ENCODE data around the gene DISC1. TPM values are rescaled to one million over a fixed set of nuclear protein-coding genes. Genes with fewer than 3 reads are reported as not detected.

Gene DISC1
- total RNA-seq, 3 donors from 2014 or later: 12.1 to 18.9 (median 12.4) TPM

DNA sequence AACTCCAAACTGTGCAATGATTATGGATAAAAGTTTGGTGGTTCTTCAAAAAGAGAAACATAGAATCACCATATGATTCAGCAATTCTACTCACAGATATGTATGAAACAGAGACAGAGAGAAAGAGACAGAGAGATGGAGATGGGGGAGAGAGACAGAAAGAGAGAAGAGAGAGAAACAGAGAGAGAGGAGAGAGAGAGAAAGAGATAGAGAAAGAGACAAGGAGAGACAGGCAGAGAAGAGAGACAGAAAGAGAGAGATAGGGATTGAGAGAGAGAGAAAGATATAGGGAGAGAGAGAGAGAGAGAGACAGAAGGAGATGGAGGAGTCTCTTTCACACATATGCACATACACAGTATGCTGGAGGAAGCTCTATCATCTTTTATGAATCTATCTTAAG, 87.8 kb downstream of the DISC1 start:
- no peaks in the 10 kb centered on the region for H3K27me3 ChIP-seq
- no peaks in the 10 kb centered on the region for H3K36me3 ChIP-seq
- no peak for DNase-seq (ENCODE audit: low spot score in 2 of 2)
- H3K9me3 ChIP-seq: no peaks in the 10 kb centered on the region
- intact Hi-C loops (cut with DNase I; ENCODE audit: low total_unique reads): no loop called here
- TF ChIP-seq, protein P1, sequence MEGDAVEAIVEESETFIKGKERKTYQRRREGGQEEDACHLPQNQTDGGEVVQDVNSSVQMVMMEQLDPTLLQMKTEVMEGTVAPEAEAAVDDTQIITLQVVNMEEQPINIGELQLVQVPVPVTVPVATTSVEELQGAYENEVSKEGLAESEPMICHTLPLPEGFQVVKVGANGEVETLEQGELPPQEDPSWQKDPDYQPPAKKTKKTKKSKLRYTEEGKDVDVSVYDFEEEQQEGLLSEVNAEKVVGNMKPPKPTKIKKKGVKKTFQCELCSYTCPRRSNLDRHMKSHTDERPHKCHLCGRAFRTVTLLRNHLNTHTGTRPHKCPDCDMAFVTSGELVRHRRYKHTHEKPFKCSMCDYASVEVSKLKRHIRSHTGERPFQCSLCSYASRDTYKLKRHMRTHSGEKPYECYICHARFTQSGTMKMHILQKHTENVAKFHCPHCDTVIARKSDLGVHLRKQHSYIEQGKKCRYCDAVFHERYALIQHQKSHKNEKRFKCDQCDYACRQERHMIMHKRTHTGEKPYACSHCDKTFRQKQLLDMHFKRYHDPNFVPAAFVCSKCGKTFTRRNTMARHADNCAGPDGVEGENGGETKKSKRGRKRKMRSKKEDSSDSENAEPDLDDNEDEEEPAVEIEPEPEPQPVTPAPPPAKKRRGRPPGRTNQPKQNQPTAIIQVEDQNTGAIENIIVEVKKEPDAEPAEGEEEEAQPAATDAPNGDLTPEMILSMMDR (IDR thresholded peaks at IDR 0.05): no peak
- H3K27ac ChIP-seq: no peak overlapping the region
- H3K4me1 ChIP-seq: no peaks in the 10 kb centered on the region
- no peak overlapping the region for H3K4me3 ChIP-seq

DNA sequence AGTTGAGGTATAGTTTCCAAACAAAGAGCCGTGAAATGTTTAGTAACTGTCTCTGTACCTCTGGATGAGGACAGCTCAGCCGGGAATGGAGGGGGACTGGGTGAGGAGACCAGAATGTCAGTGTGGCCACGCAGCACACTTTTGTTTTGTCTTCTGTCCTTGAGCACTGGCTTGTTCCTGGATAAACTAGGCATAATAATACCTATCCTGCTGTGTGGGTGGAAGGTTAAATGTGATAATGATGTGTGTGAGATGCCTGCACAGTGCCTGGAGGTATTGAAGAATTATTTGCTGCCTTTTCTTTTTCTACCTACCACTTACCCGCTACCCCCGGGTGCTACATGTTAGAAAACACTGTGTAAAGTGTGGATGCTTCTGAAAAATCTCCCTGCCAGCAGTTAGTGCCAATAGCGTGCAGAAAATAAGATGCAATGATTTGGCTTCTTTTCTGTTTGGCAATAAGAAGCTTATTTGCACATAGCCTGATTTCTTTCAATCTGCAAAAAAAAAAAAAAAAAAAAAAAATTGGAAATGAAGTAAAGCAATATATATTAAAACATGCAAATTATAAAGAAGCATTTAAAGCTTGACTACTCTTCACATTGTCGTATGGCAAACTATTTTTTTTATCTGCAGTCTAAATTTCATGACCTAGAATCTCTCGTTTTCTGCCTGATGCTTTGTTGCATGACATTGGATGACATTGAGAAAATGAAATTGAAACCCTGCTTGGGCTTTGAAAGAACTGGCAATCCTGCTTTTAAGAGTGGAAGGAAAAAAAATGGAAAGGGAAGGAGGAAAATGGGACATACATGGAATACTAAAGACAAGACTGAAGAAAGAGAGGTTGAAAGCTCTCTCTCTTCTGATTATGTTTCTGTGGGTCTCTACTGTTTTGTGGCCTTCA, 89.5 kb downstream of the DISC1 start:
- no peaks in the 10 kb centered on the region for H3K4me1 ChIP-seq
- H3K9me3 ChIP-seq: no peaks in the 10 kb centered on the region
- intact Hi-C loops (cut with DNase I; ENCODE audit: low total_unique reads): no loop called here
- no peak for DNase-seq (ENCODE audit: low spot score in 2 of 2)
- no peaks in the 10 kb centered on the region for H3K36me3 ChIP-seq
- H3K27ac ChIP-seq: no peak overlapping the region
- no peak overlapping the region for H3K4me3 ChIP-seq
- no peaks in the 10 kb centered on the region for H3K27me3 ChIP-seq
- TF ChIP-seq, protein P1 (IDR thresholded peaks at IDR 0.05): no peak
- no peak for TF ChIP-seq POLR2A (IDR thresholded peaks at IDR 0.05)
- TF ChIP-seq POLR2AphosphoS5 (IDR thresholded peaks at IDR 0.05): no peak

GRCh38 chr1:231716879-231717278, 90.3 kb downstream of the DISC1 start:
- Histone ChIP-seq H3K36me3 (no peaks in the 10 kb centered on the region), H3K4me3 (no peak overlapping the region), H3K9me3 (no peaks in the 10 kb centered on the region), H3K27me3 (no peaks in the 10 kb centered on the region), H3K4me1 (no peaks in the 10 kb centered on the region), H3K27ac (no peak overlapping the region)
- DNase-seq (ENCODE audit: low spot score in 2 of 2): no peak
- TF ChIP-seq POLR2AphosphoS5 (IDR thresholded peaks at IDR 0.05) (no peak), POLR2A (IDR thresholded peaks at IDR 0.05) (no peak)
- TF ChIP-seq, protein P1 (IDR thresholded peaks at IDR 0.05): no peak
- intact Hi-C loops (cut with DNase I; ENCODE audit: low total_unique reads): no loop called here

- Histone ChIP-seq H3K27ac (no peak overlapping the region), H3K27me3 (no peaks in the 10 kb centered on the region), H3K4me1 (no peaks in the 10 kb centered on the region), H3K4me3 (no peak overlapping the region), H3K36me3 (no peaks in the 10 kb centered on the region), H3K9me3 (no peaks in the 10 kb centered on the region)
- DNase-seq (ENCODE audit: low spot score in 2 of 2): no peak
- intact Hi-C loops (cut with DNase I; ENCODE audit: low total_unique reads): no loop called here
- TF ChIP-seq POLR2A (IDR thresholded peaks at IDR 0.05): no peak
- TF ChIP-seq POLR2AphosphoS5 (IDR thresholded peaks at IDR 0.05): no peak
- TF ChIP-seq, protein P1 (IDR thresholded peaks at IDR 0.05): no peak
Observed at GRCh38 chr1:231719485-231720183, 93.0 kb downstream of the DISC1 start.
